ENCODE measurements around the gene SYTL3.

DNA sequence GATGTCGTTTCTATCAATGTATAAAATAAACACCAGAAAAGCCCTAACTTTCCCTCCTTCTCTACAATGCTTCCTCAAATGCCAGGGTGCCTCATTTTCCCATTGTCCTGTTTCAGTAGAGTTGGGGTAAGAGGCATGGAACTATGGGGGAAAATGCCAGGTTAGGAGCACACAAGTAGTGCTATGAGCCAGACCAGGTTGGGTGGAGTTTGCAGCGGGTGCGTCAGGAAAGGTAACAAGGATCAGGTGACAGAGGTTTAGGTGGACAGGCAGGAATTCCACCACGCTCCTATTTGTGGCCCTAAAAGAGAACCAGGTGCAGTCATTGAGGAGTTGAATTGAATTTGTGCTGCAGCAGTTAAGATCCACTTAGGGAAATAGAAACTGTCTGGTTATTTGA lies 36.5 kb downstream of the SYTL3 start:
- TF ChIP-seq POLR2A (IDR thresholded peaks at IDR 0.05; ENCODE audit: low read length) (no peak), GATA1 (IDR thresholded peaks at IDR 0.05; ENCODE audit: low read depth, low read length) (no peak)
